Astrocyte (in vitro differentiated cells and primary cell): ENCODE measurements around the gene PTPRE. TPM values are rescaled to one million over a fixed set of nuclear protein-coding genes. Genes with fewer than 3 reads are reported as not detected.

ENCODE experiments used
- DNase-seq: peaks from one replicate; pipeline ENCODE4 v3.0.0-alpha.2; 2010; ENCODE audit warnings: low read depth
- FAIRE-seq: peaks from 2 replicates; lab custom pipeline; 2011; peaks lifted over from hg19 to GRCh38; lab: Jason Lieb, UNC
- H2AFZ ChIP-seq: 2 replicates; pipeline ENCODE4 v1.6.0; 2012; ENCODE audit warnings: low read depth, low read length, inconsistent platforms
- H3K27ac ChIP-seq: 2 replicates; pipeline ENCODE4 v1.5.1; 2011; ENCODE audit warnings: low read depth, low read length, inconsistent platforms
- H3K27me3 ChIP-seq: 2 replicates; pipeline ENCODE4 v1.6.0; 2011; ENCODE audit warnings: low read length, inconsistent platforms; ENCODE audit not compliant: insufficient read depth
- H3K36me3 ChIP-seq: 2 replicates; pipeline ENCODE4 v1.5.1; 2011; ENCODE audit warnings: low read length, inconsistent platforms; ENCODE audit not compliant: insufficient read depth
- H3K4me1 ChIP-seq: 2 replicates; pipeline ENCODE4 v1.5.1; 2011; ENCODE audit warnings: low read length, inconsistent platforms; ENCODE audit not compliant: insufficient read depth
- H3K4me2 ChIP-seq: 2 replicates; pipeline ENCODE4 v1.6.0; 2012; ENCODE audit warnings: low read length, inconsistent platforms
- H3K4me3 ChIP-seq: 2 replicates; pipeline ENCODE4 v1.5.1; 2011; ENCODE audit warnings: low read depth, mild to moderate bottlenecking, low read length, inconsistent platforms; ENCODE audit not compliant: insufficient read depth
- H3K79me2 ChIP-seq: 2 replicates; pipeline ENCODE4 v1.6.0; 2012; ENCODE audit warnings: mild to moderate bottlenecking, low read length, inconsistent platforms; ENCODE audit not compliant: insufficient read depth
- H3K9ac ChIP-seq: 2 replicates; pipeline ENCODE4 v1.6.0; 2012; ENCODE audit warnings: mild to moderate bottlenecking, low read length, inconsistent platforms
- H3K9me3 ChIP-seq: 2 replicates; pipeline ENCODE4 v1.5.1; 2012; ENCODE audit warnings: low read depth, mild to moderate bottlenecking, low read length, inconsistent platforms; ENCODE audit not compliant: insufficient read depth
- H4K20me1 ChIP-seq: 2 replicates; pipeline ENCODE4 v1.6.0; 2012; ENCODE audit warnings: low read length, inconsistent platforms; ENCODE audit not compliant: insufficient read depth
- H3K27ac Mint-ChIP-seq: one replicate; pipeline ENCODE4 v1.8.0; 2021; ENCODE audit warnings: mild to moderate bottlenecking, mixed read lengths; ENCODE audit not compliant: unreplicated experiment
- H3K27me3 Mint-ChIP-seq: one replicate; pipeline ENCODE4 v1.8.0; 2021; ENCODE audit warnings: low read depth, mixed read lengths; ENCODE audit not compliant: unreplicated experiment
- H3K36me3 Mint-ChIP-seq: one replicate; pipeline ENCODE4 v1.8.0; 2021; ENCODE audit warnings: low read depth, mixed read lengths; ENCODE audit not compliant: unreplicated experiment
- H3K4me1 Mint-ChIP-seq: one replicate; pipeline ENCODE4 v1.8.0; 2021; ENCODE audit warnings: low read depth, mixed read lengths; ENCODE audit not compliant: unreplicated experiment
- H3K4me3 Mint-ChIP-seq: one replicate; pipeline ENCODE4 v1.8.0; 2021; ENCODE audit warnings: mild to moderate bottlenecking, moderate library complexity, mixed read lengths; ENCODE audit not compliant: unreplicated experiment
- H3K9me3 Mint-ChIP-seq: one replicate; pipeline ENCODE4 v1.8.0; 2021; ENCODE audit warnings: mild to moderate bottlenecking, mixed read lengths; ENCODE audit not compliant: unreplicated experiment
- CTCF ChIP-seq: IDR thresholded peaks from 2 replicates; pipeline ENCODE4 v1.5.1; 2011; ENCODE audit warnings: low read depth, mild to moderate bottlenecking, inconsistent platforms, low read length, moderate library complexity; ENCODE audit not compliant: insufficient read depth
- EZH2 ChIP-seq: IDR thresholded peaks from 2 replicates; pipeline ENCODE4 v1.6.1; 2012; ENCODE audit warnings: mild to moderate bottlenecking, low read length, inconsistent platforms; ENCODE audit not compliant: insufficient read depth
- total RNA-seq: library from RNA; stranded (reverse); gene quantifications from 2 replicates; pipeline ENCODE4 v1.2.1, GENCODE V29; 2021

Gene PTPRE
- total RNA-seq, 1 donor from 2014 or later: 14.1 TPM

DNA sequence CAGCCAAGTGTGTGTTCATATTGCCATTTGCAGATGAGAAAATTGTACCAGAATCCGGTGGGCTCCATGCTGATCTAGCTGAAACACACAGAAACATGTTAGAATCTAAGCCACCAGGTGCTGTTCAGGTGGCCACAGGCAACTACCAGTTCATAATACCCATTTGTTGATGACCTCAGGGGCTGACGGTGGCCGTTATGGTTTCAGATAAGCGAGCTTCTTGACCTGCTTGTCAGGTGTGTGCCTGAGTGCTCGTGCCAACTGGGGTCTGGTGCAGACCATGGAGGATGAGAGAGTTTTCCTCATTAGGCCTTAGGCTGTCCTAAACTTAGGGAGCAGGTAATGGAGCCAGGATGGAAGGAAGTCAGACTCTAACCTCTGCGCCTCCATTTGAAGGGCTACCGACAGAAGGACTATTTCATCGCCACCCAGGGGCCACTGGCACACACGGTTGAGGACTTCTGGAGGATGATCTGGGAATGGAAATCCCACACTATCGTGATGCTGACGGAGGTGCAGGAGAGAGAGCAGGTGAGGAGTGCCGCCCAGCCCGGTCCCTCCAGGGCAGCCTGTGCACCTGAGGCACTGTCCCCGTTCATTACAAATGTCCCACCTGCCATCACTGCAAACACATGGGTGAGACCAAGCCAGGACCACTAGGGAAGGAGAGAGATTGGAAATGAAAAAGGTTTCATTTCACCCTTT, 166.2 kb downstream of the PTPRE start:
- Histone ChIP-seq H2AFZ (no peak overlapping the region), H3K9ac (no peak overlapping the region), H3K36me3 (no peaks in the 10 kb centered on the region), H3K9me3 (no peaks in the 10 kb centered on the region), H3K79me2 (no peaks in the 10 kb centered on the region), H4K20me1 (no peaks in the 10 kb centered on the region), H3K4me1 (peaks cover 4% of the 10 kb centered on the region), H3K4me2 (no peak overlapping the region), H3K27ac (no peak overlapping the region), H3K27me3 (no peaks in the 10 kb centered on the region), H3K4me3 (no peak overlapping the region)
- Mint-ChIP-seq H3K4me3 (no peak overlapping the region), H3K27me3 (no peaks in the 10 kb centered on the region), H3K36me3 (peaks cover 12% of the 10 kb centered on the region), H3K9me3 (no peaks in the 10 kb centered on the region), H3K27ac (no peak overlapping the region), H3K4me1 (no peaks in the 10 kb centered on the region)
- FAIRE-seq: no peak
- TF ChIP-seq EZH2: no peak
- no peak for TF ChIP-seq CTCF
- no peak for DNase-seq

- peaks cover 14% of the 10 kb centered on the region for H3K36me3 Mint-ChIP-seq
- Histone ChIP-seq H3K9ac (no peak overlapping the region), H3K4me1 (peaks cover 4% of the 10 kb centered on the region), H3K79me2 (no peaks in the 10 kb centered on the region), H3K4me3 (no peak overlapping the region), H4K20me1 (no peaks in the 10 kb centered on the region), H3K9me3 (no peaks in the 10 kb centered on the region), H3K4me2 (no peak overlapping the region), H3K27me3 (no peaks in the 10 kb centered on the region), H3K27ac (no peak overlapping the region), H3K36me3 (no peaks in the 10 kb centered on the region), H2AFZ (no peak overlapping the region)
- H3K9me3 Mint-ChIP-seq: no peaks in the 10 kb centered on the region
- H3K4me1 Mint-ChIP-seq: no peaks in the 10 kb centered on the region
- no peaks in the 10 kb centered on the region for H3K27me3 Mint-ChIP-seq
- no peak overlapping the region for H3K27ac Mint-ChIP-seq
- FAIRE-seq: no peak
- TF ChIP-seq CTCF: no peak
- no peak for TF ChIP-seq EZH2
- H3K4me3 Mint-ChIP-seq: no peak overlapping the region
- DNase-seq: no peak
Measured at GRCh38 chr10:128073890-128074289, 167.0 kb downstream of the PTPRE start.

DNA sequence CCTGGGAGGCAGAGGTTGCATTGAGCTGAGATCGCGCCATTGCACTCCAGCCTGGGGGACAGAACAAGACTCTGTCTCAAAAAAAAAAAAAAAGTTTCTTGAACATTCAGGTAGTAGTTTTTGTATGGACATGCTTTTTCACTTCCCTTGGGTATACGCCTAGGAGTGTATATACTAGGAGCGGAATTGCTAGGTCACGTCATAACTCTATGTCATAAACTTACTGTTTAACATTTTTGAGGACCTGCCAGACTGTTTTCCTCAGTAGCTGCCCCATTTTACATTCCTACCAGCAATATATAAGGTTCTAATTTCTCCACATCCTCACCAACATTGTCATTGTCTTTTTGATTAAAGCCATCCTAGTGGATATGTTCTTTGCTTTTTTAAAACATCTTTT, 167.7 kb downstream of the PTPRE start:
- no peaks in the 10 kb centered on the region for H3K36me3 ChIP-seq
- no peak for FAIRE-seq
- H4K20me1 ChIP-seq: no peaks in the 10 kb centered on the region
- no peak overlapping the region for H3K4me3 Mint-ChIP-seq
- H3K9me3 Mint-ChIP-seq: no peaks in the 10 kb centered on the region
- TF ChIP-seq EZH2: no peak
- TF ChIP-seq CTCF: no peak
- no peak overlapping the region for H3K27ac Mint-ChIP-seq
- H3K9ac ChIP-seq: no peak overlapping the region
- no peak overlapping the region for H3K4me3 ChIP-seq
- DNase-seq: no peak
- no peak overlapping the region for H3K27ac ChIP-seq
- H3K79me2 ChIP-seq: no peaks in the 10 kb centered on the region
- peaks cover 2% of the 10 kb centered on the region for H3K4me1 ChIP-seq
- H2AFZ ChIP-seq: no peak overlapping the region
- H3K27me3 ChIP-seq: no peaks in the 10 kb centered on the region
- H3K36me3 Mint-ChIP-seq: peaks cover 14% of the 10 kb centered on the region
- H3K27me3 Mint-ChIP-seq: no peaks in the 10 kb centered on the region
- H3K4me1 Mint-ChIP-seq: no peaks in the 10 kb centered on the region
- H3K4me2 ChIP-seq: no peak overlapping the region
- no peaks in the 10 kb centered on the region for H3K9me3 ChIP-seq
